Measurements from ENCODE around the gene DOCK11.

- no peak for TF ChIP-seq POLR2AphosphoS5 (IDR thresholded peaks at IDR 0.05; ENCODE audit: borderline replicate concordance, low read depth, low read length)
- no peak for TF ChIP-seq FOXP2 (optimal IDR thresholded peaks at IDR 0.05; ENCODE audit: control extremely low read depth, extremely low read length, insufficient read depth)
Observed at GRCh38 chrX:118583781-118584180, 88.2 kb downstream of the DOCK11 start.
